IMR-90 (cell line): Measurements from ENCODE around the gene ADAM21.

Experiments
- BHLHE40 ChIP-seq: fragments of 150-350 bp; IDR thresholded peaks from 2 replicates; pipeline ENCODE4 v1.6.1; 2016; ENCODE audit warnings: mild to moderate bottlenecking, low read depth, low read length
- CEBPB ChIP-seq: IDR thresholded peaks from 2 replicates; pipeline ENCODE4 v1.6.1; 2012; ENCODE audit warnings: low read depth, low read length, improper control_type of control experiment
- FOS ChIP-seq: fragments of 150-350 bp; IDR thresholded peaks from 2 replicates; pipeline ENCODE4 v1.6.1; 2016; ENCODE audit warnings: low read depth, low read length
- MAFK ChIP-seq: IDR thresholded peaks from 2 replicates; pipeline ENCODE4 v1.6.1; 2012; ENCODE audit warnings: low read depth, low read length, improper control_type of control experiment
- MXI1 ChIP-seq: IDR thresholded peaks from 2 replicates; pipeline ENCODE4 v1.6.1; 2012; ENCODE audit warnings: low read depth, mild to moderate bottlenecking, low read length, moderate library complexity, borderline replicate concordance
- POLR2A ChIP-seq: IDR thresholded peaks from 2 replicates; pipeline ENCODE4 v1.6.1; 2012; ENCODE audit warnings: mild to moderate bottlenecking, low read depth, low read length
- RAD21 ChIP-seq: IDR thresholded peaks from 2 replicates; pipeline ENCODE4 v1.6.1; 2012; ENCODE audit warnings: low read length, improper control_type of control experiment
- RCOR1 ChIP-seq: IDR thresholded peaks from 2 replicates; pipeline ENCODE4 v1.6.1; 2012; ENCODE audit warnings: mild to moderate bottlenecking, low read length, improper control_type of control experiment; ENCODE audit not compliant: insufficient replicate concordance
- RFX5 ChIP-seq: IDR thresholded peaks from 2 replicates; pipeline ENCODE4 v1.8.0; 2012; ENCODE audit warnings: low read depth, mild to moderate bottlenecking, low read length, moderate library complexity
- SMC3 ChIP-seq: fragments of 150-350 bp; IDR thresholded peaks from 2 replicates; pipeline ENCODE4 v1.6.1; 2016; ENCODE audit warnings: low read depth, mild to moderate bottlenecking, antibody characterized with exemption, low read length, moderate library complexity
- TF ChIP-seq, protein P1 (sequence below): conservative IDR thresholded peaks from 2 replicates; pipeline ENCODE4 v1.5.1; 2012; ENCODE audit warnings: mild to moderate bottlenecking, low read depth, low read length, improper control_type of control experiment
- TF ChIP-seq, protein P2 (sequence below): fragments of 150-350 bp; IDR thresholded peaks from 2 replicates; pipeline ENCODE4 v1.6.1; 2016; ENCODE audit warnings: low read depth, mild to moderate bottlenecking, low read length, moderate library complexity, borderline replicate concordance

DNA sequence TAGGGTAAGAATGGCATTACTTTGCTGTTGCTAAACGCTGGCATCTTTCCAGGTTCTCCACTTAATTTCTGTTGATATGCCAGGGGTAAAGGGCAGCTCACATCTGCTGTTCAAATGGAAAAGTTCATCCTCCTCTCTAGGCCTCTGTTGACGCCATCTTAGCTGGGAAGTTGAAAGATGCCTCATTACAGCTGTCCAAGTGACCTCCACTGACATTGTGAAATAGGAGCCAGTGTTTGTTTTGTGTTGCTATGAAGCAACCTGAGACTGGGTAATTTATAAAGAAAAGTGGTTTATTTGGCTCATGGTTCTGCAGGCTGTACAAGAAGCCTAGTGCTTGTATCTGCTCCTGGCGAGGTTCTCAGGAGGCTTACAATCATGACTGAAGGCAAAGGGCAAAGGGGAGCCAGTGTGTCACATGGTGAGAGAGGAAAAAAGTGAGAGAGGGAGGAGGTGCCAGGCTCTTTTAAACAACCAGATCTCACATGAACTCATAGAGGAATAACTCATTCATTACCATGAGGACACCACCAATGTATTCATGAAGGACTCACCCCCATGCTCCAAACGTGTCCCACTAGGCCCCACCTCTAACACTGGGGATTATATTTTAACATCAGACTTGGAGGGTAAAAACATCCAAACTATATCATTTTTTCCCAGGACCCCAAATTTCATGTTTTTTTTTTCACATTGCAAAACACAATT lies 3.2 kb upstream of the ADAM21 start:
- TF ChIP-seq, protein P1, sequence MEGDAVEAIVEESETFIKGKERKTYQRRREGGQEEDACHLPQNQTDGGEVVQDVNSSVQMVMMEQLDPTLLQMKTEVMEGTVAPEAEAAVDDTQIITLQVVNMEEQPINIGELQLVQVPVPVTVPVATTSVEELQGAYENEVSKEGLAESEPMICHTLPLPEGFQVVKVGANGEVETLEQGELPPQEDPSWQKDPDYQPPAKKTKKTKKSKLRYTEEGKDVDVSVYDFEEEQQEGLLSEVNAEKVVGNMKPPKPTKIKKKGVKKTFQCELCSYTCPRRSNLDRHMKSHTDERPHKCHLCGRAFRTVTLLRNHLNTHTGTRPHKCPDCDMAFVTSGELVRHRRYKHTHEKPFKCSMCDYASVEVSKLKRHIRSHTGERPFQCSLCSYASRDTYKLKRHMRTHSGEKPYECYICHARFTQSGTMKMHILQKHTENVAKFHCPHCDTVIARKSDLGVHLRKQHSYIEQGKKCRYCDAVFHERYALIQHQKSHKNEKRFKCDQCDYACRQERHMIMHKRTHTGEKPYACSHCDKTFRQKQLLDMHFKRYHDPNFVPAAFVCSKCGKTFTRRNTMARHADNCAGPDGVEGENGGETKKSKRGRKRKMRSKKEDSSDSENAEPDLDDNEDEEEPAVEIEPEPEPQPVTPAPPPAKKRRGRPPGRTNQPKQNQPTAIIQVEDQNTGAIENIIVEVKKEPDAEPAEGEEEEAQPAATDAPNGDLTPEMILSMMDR: no peak
- TF ChIP-seq CEBPB (peak; percentile 67), POLR2A (no peak), RFX5 (no peak), RCOR1 (no peak), MAFK (no peak), BHLHE40 (no peak), SMC3 (no peak), MXI1 (no peak), FOS (no peak), RAD21 (no peak)
- TF ChIP-seq, protein P2, sequence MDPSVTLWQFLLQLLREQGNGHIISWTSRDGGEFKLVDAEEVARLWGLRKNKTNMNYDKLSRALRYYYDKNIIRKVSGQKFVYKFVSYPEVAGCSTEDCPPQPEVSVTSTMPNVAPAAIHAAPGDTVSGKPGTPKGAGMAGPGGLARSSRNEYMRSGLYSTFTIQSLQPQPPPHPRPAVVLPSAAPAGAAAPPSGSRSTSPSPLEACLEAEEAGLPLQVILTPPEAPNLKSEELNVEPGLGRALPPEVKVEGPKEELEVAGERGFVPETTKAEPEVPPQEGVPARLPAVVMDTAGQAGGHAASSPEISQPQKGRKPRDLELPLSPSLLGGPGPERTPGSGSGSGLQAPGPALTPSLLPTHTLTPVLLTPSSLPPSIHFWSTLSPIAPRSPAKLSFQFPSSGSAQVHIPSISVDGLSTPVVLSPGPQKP: no peak
